Adrenal gland (tissue), 12 donors: ENCODE measurements around the gene BMP2K. TPM values are rescaled to one million over a fixed set of nuclear protein-coding genes. Genes with fewer than 3 reads are reported as not detected.

Source experiments
- DNase-seq, 7 donors: peaks; one replicate each; pipeline ENCODE4 v3.0.0-alpha.2; 2019 to 2020
- H3K27ac ChIP-seq, 5 donors: fragments of 200-600 bp; sonication (generic) in 4 of 5; 1 replicate in 3 of 5; 2 replicates in 2 of 5; pipeline versions ENCODE4 v1.5.1 to v1.8.0; 2016 to 2020; ENCODE audit warnings: mild to moderate bottlenecking in 1 of 5
- H3K27me3 ChIP-seq: fragments of 200-600 bp; 2 replicates; pipeline ENCODE4 v1.8.0; 2021
- H3K36me3 ChIP-seq, 2 donors: fragments of 200-600 bp; replicated peaks in 1 of 2; 1 replicate in 1 of 2; 2 replicates in 1 of 2; pipeline versions ENCODE4 v1.5.1 to v1.8.0; 2018 to 2022
- H3K4me1 ChIP-seq, 2 donors: fragments of 200-600 bp; replicated peaks in 1 of 2; 1 replicate in 1 of 2; 2 replicates in 1 of 2; pipeline versions ENCODE4 v1.5.1 to v1.8.0; 2018 to 2021
- H3K4me3 ChIP-seq, 4 donors: fragments of 200-600 bp; sonication (generic) in 3 of 4; one replicate each; pipeline ENCODE4 v1.5.1; 2016 to 2018
- H3K9me3 ChIP-seq, 3 donors: fragments of 200-600 bp; sonication (generic) in 1 of 3; replicated peaks in 1 of 3; 1 replicate in 2 of 3; 2 replicates in 1 of 3; pipeline versions ENCODE4 v1.5.1 to v1.8.0; 2016 to 2021
- CTCF ChIP-seq, 6 experiments: fragments of 450-650 bp in 4 of 6; fragments of 200-600 bp in 2 of 6; sonication (generic) in 1 of 6; IDR thresholded peaks; 1 replicate in 5 of 6; 2 replicates in 1 of 6; pipeline versions ENCODE4 v1.5.1 to v1.8.0; 2016 to 2021; ENCODE audit warnings: antibody characterized with exemption in 6 of 6, mild to moderate bottlenecking in 2 of 6, moderate library complexity in 1 of 6
- POLR2A ChIP-seq, 2 donors: fragments of 450-650 bp; IDR thresholded peaks; one replicate each; pipeline ENCODE4 v1.6.1; 2017; ENCODE audit warnings: antibody characterized with exemption in 2 of 2, mild to moderate bottlenecking in 2 of 2, moderate library complexity in 1 of 2
- WGBS, 4 donors: extraction: QIAGEN DNeasy Blood & Tissue Kit in 2 of 4; methylation state at CpG; one replicate each; pipeline versions ENCODE4 v1.1.5 to v1.1.7; 2013 to 2017; 5-methylcytosine and 5-hydroxymethylcytosine counted together
- intact Hi-C, 2 donors: fragments of 100-400 bp; cut with DNase I; formaldehyde crosslinking; loops; one replicate each; pipeline versions ENCODE4 v1.14.1 to v1.15.0; 2022 to 2023
- polyA plus RNA-seq, 3 donors: library from polyadenylated mRNA; stranded (reverse); fragments of 200-250 nt in 2 of 3; fragments of 350-450 nt in 1 of 3; fragmentation: Illumina TruSeq in 1 of 3; extraction: RNeasy Lipid Tissue Mini Kit (QIAGEN cat#74804) in 1 of 3; gene quantifications; one replicate each; pipeline ENCODE4 v1.2.3, GENCODE V29; 2013 to 2014
- total RNA-seq, 9 donors: library from RNA; depleted of rRNA in 4 of 9; stranded (reverse); fragments of >200 nt in 4 of 9; fragments of 120-200 nt in 1 of 9; fragmentation: NEBNext Ultra II Directional in 1 of 9; extraction: Animal tissue kit (Norgen Biotek cat#: 25700) in 1 of 9; gene quantifications; one replicate each; pipeline versions ENCODE4 v1.1.0 to v1.2.4, GENCODE V29; 2013 to 2023
- donor health status: healthy with polysubstance abuse.
- donor health status: Bipolar disorder and iron deficiency.
- donor health status: DM: yes; HTN: yes; CAD: no.
- donor health status: DM: no; HTN: no; CAD: no.
- donor health status: DM: no; HTN: no; CAD: no.
- donor health status: DM: yes; HTN: yes; CAD: no.

BMP2K gene
- total and polyA plus RNA-seq, 12 donors: 8.7 to 73.2 (median 35.8) TPM

GRCh38 chr4:78734441-78735162 lies 41.5 kb upstream of the BMP2K start:
- no peaks in the 10 kb centered on the region for H3K4me1 ChIP-seq
- DNase-seq: no peak
- H3K4me3 ChIP-seq: no peak overlapping the region
- no peaks in the 10 kb centered on the region for H3K27me3 ChIP-seq
- no peaks in the 10 kb centered on the region for H3K9me3 ChIP-seq
- 80 to 85% (median 82%) methylated on average over 3 of the region's 3 CpGs for WGBS, 4 donors
- no peak overlapping the region for H3K27ac ChIP-seq
- TF ChIP-seq POLR2A (IDR thresholded peaks at IDR 0.05) (no peak), CTCF (IDR thresholded peaks at IDR 0.05) (no peak)
- H3K36me3 ChIP-seq: no peaks in the 10 kb centered on the region
- intact Hi-C loops: no loop called here

- Histone ChIP-seq H3K9me3 (no peaks in the 10 kb centered on the region), H3K36me3 (no peaks in the 10 kb centered on the region), H3K4me1 (no peaks in the 10 kb centered on the region), H3K27me3 (no peaks in the 10 kb centered on the region), H3K4me3 (no peak overlapping the region), H3K27ac (no peak overlapping the region)
- TF ChIP-seq CTCF (IDR thresholded peaks at IDR 0.05) (no peak), POLR2A (IDR thresholded peaks at IDR 0.05) (no peak)
- intact Hi-C loops: no loop called here
- DNase-seq: no peak
Measured at GRCh38 chr4:78735697-78736096, 40.5 kb upstream of the BMP2K start.

GRCh38 chr4:78737035-78737434 lies 39.1 kb upstream of the BMP2K start:
- Histone ChIP-seq H3K4me1 (no peaks in the 10 kb centered on the region), H3K9me3 (no peaks in the 10 kb centered on the region), H3K4me3 (no peak overlapping the region), H3K27ac (no peak overlapping the region), H3K36me3 (no peaks in the 10 kb centered on the region), H3K27me3 (no peaks in the 10 kb centered on the region)
- TF ChIP-seq POLR2A (IDR thresholded peaks at IDR 0.05): no peak
- no peak for TF ChIP-seq CTCF (IDR thresholded peaks at IDR 0.05)
- no peak for DNase-seq
- intact Hi-C loops: no loop called here
- 92 to 100% (median 97%) methylated on average over 1 of the region's 1 CpG for WGBS, 4 donors

- H3K9me3 ChIP-seq: no peaks in the 10 kb centered on the region
- no peak overlapping the region for H3K27ac ChIP-seq
- WGBS, 4 donors: 61 to 77% (median 69%) methylated on average over 2 of the region's 2 CpGs
- DNase-seq: no peak
- no peaks in the 10 kb centered on the region for H3K36me3 ChIP-seq
- H3K4me1 ChIP-seq: no peaks in the 10 kb centered on the region
- H3K4me3 ChIP-seq: no peak overlapping the region
- intact Hi-C loops: no loop called here
- no peaks in the 10 kb centered on the region for H3K27me3 ChIP-seq
- no peak for TF ChIP-seq POLR2A (IDR thresholded peaks at IDR 0.05)
- no peak for TF ChIP-seq CTCF (IDR thresholded peaks at IDR 0.05)
Measured at GRCh38 chr4:78737973-78738372, 38.2 kb upstream of the BMP2K start.
